Gastroesophageal sphincter (tissue), 4 donors: Measurements from ENCODE around the gene VTCN1. TPM values are rescaled to one million over a fixed set of nuclear protein-coding genes. Genes with fewer than 3 reads are reported as not detected.

ENCODE experiments used
- ATAC-seq: fragments of 150-250 bp; one replicate; pipeline ENCODE4 v1.9.1; 2016; ENCODE audit warnings: mild to moderate bottlenecking, moderate library complexity
- H3K27ac ChIP-seq, 4 donors: fragments of 200-600 bp; sonication (generic) in 3 of 4; 1 replicate in 3 of 4; 2 replicates in 1 of 4; pipeline ENCODE4 v1.5.1; 2016 to 2019
- H3K27me3 ChIP-seq: fragments of 200-600 bp; sonication (generic); one replicate; pipeline ENCODE4 v1.5.1; 2019
- H3K36me3 ChIP-seq, 2 donors: fragments of 200-600 bp; sonication (generic); one replicate each; pipeline ENCODE4 v1.5.1; 2019; ENCODE audit warnings: control low read depth in 1 of 2
- H3K4me1 ChIP-seq, 3 donors: fragments of 200-600 bp; sonication (generic); 1 replicate in 2 of 3; 2 replicates in 1 of 3; pipeline ENCODE4 v1.5.1; 2016 to 2019; ENCODE audit warnings: control low read depth in 2 of 3
- H3K4me3 ChIP-seq, 2 donors: fragments of 200-600 bp; sonication (generic); one replicate each; pipeline ENCODE4 v1.5.1; 2019; ENCODE audit warnings: mild to moderate bottlenecking in 1 of 2, moderate library complexity in 1 of 2
- H3K9me3 ChIP-seq, 3 donors: fragments of 200-600 bp; sonication (generic); one replicate each; pipeline ENCODE4 v1.5.1; 2017 to 2019; ENCODE audit warnings: control low read depth in 2 of 3
- EP300 ChIP-seq: sonication (generic); formaldehyde crosslinking; IDR thresholded peaks from one replicate; pipeline ENCODE4 v1.6.1; 2017; ENCODE audit warnings: antibody characterized with exemption, mild to moderate bottlenecking
- POLR2A ChIP-seq, 2 donors: fragments of 450-650 bp; IDR thresholded peaks; one replicate each; pipeline ENCODE4 v1.6.1; 2017; ENCODE audit warnings: antibody characterized with exemption in 2 of 2, mild to moderate bottlenecking in 2 of 2, moderate library complexity in 1 of 2
- POLR2AphosphoS5 ChIP-seq: sonication (generic); formaldehyde crosslinking; IDR thresholded peaks from one replicate; pipeline ENCODE4 v1.6.1; 2017; ENCODE audit warnings: antibody characterized with exemption
- WGBS, 2 donors: methylation state at CpG; one replicate each; pipeline ENCODE4 v1.1.5; 2018; ENCODE audit warnings: low coverage in 1 of 2; 5-methylcytosine and 5-hydroxymethylcytosine counted together
- total RNA-seq, 4 donors: library from RNA; depleted of rRNA; stranded (reverse); fragments of >200 nt; gene quantifications; one replicate each; pipeline ENCODE4 v1.1.0, GENCODE V29; 2016
- TF ChIP-seq, protein P1 (sequence below), 4 experiments: fragments of 200-600 bp in 2 of 4; fragments of 450-650 bp in 2 of 4; sonication (generic) in 1 of 4; IDR thresholded peaks; one replicate each; pipeline ENCODE4 v1.5.1; 2017 to 2019; ENCODE audit warnings: antibody characterized with exemption in 4 of 4, mild to moderate bottlenecking in 2 of 4, moderate library complexity in 2 of 4

Gene VTCN1
- total RNA-seq, 4 donors from 2014 or later: 2.1 TPM; not detected in 3

- no peaks in the 10 kb centered on the region for H3K36me3 ChIP-seq
- H3K9me3 ChIP-seq: no peaks in the 10 kb centered on the region
- TF ChIP-seq, protein P1, sequence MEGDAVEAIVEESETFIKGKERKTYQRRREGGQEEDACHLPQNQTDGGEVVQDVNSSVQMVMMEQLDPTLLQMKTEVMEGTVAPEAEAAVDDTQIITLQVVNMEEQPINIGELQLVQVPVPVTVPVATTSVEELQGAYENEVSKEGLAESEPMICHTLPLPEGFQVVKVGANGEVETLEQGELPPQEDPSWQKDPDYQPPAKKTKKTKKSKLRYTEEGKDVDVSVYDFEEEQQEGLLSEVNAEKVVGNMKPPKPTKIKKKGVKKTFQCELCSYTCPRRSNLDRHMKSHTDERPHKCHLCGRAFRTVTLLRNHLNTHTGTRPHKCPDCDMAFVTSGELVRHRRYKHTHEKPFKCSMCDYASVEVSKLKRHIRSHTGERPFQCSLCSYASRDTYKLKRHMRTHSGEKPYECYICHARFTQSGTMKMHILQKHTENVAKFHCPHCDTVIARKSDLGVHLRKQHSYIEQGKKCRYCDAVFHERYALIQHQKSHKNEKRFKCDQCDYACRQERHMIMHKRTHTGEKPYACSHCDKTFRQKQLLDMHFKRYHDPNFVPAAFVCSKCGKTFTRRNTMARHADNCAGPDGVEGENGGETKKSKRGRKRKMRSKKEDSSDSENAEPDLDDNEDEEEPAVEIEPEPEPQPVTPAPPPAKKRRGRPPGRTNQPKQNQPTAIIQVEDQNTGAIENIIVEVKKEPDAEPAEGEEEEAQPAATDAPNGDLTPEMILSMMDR (IDR thresholded peaks at IDR 0.05): no peak
- no peak for TF ChIP-seq POLR2AphosphoS5
- TF ChIP-seq POLR2A (IDR thresholded peaks at IDR 0.05): no peak
- TF ChIP-seq EP300: no peak
- no peak for ATAC-seq
- no peak overlapping the region for H3K27ac ChIP-seq
- 91 to 92% methylated on average over 4 of the region's 4 CpGs for WGBS, 2 donors
- no peaks in the 10 kb centered on the region for H3K27me3 ChIP-seq
- no peak overlapping the region for H3K4me3 ChIP-seq
- peaks cover 0 to 9% (median 0%) of the 10 kb centered on the region in 3 donors for H3K4me1 ChIP-seq
These were observed 80.2 kb downstream of the VTCN1 start for GRCh38 chr1:117130526-117130925.

GRCh38 chr1:117128323-117129079 lies 82.2 kb downstream of the VTCN1 start:
- Histone ChIP-seq H3K4me3 (no peak overlapping the region), H3K4me1 (peaks cover 0 to 9% (median 0%) of the 10 kb centered on the region in 3 donors), H3K9me3 (no peaks in the 10 kb centered on the region), H3K27ac (no peak overlapping the region), H3K36me3 (no peaks in the 10 kb centered on the region), H3K27me3 (no peaks in the 10 kb centered on the region)
- 9 to 21% methylated on average over 5 of the region's 5 CpGs for WGBS, 2 donors
- peak; percentile 50 for ATAC-seq
- TF ChIP-seq, protein P1 (IDR thresholded peaks at IDR 0.05): peak; percentile 36 to 66 (median 41)
- no peak for TF ChIP-seq POLR2AphosphoS5

- Histone ChIP-seq H3K36me3 (no peaks in the 10 kb centered on the region), H3K4me1 (peaks cover 0 to 9% (median 0%) of the 10 kb centered on the region in 3 donors), H3K27ac (no peak overlapping the region), H3K9me3 (no peaks in the 10 kb centered on the region), H3K4me3 (no peak overlapping the region), H3K27me3 (no peaks in the 10 kb centered on the region)
- no peak for ATAC-seq
- TF ChIP-seq EP300 (no peak), POLR2AphosphoS5 (no peak), POLR2A (IDR thresholded peaks at IDR 0.05) (no peak)
- TF ChIP-seq, protein P1 (IDR thresholded peaks at IDR 0.05): no peak
These were observed 82.9 kb downstream of the VTCN1 start for GRCh38 chr1:117127795-117128194.

- WGBS, 2 donors: 40 to 42% methylated on average over 1 of the region's 1 CpG
- Histone ChIP-seq H3K36me3 (no peaks in the 10 kb centered on the region), H3K9me3 (no peaks in the 10 kb centered on the region), H3K4me3 (no peak overlapping the region), H3K4me1 (peaks cover 0 to 28% (median 4%) of the 10 kb centered on the region in 3 donors), H3K27ac (no peak overlapping the region), H3K27me3 (no peaks in the 10 kb centered on the region)
- TF ChIP-seq POLR2AphosphoS5: no peak
- TF ChIP-seq, protein P1 (IDR thresholded peaks at IDR 0.05): no peak
- no peak for TF ChIP-seq POLR2A (IDR thresholded peaks at IDR 0.05)
- TF ChIP-seq EP300: no peak
- ATAC-seq: no peak
These were observed 86.1 kb downstream of the VTCN1 start for GRCh38 chr1:117124661-117125060.

DNA sequence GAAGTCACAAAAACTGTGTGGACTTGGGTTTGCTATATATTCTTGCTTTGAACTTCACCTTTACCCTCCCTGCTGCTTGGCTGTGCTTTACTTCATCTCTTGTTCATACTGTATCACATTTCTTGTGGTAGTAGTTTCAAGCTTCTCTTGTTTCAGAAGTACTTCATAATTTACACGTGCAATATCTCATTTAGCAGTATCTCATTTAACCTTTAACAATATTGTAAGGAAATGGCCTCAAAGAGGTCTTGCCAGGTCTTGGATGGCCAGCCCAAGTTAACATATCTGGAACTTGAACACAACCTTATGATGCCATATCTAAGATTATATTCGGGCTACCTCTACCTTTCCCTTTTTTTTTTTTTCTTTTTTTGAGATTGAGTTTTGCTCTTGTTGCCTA lies 87.5 kb downstream of the VTCN1 start:
- Histone ChIP-seq H3K36me3 (peaks cover 0 to 3% of the 10 kb centered on the region in 2 donors), H3K9me3 (no peaks in the 10 kb centered on the region), H3K27me3 (no peaks in the 10 kb centered on the region), H3K4me3 (no peak overlapping the region), H3K4me1 (peaks cover 0 to 22% (median 4%) of the 10 kb centered on the region in 3 donors), H3K27ac (no peak overlapping the region)
- ATAC-seq: no peak
- TF ChIP-seq POLR2A (IDR thresholded peaks at IDR 0.05): no peak
- TF ChIP-seq EP300: no peak
- no peak for TF ChIP-seq POLR2AphosphoS5
- TF ChIP-seq, protein P1 (IDR thresholded peaks at IDR 0.05): no peak
- 90 to 100% methylated on average over 2 of the region's 2 CpGs for WGBS, 2 donors
